Activated T-cell treated with anti-CD3 and anti-CD28 coated beads, Interleukin-2, amount 50 U/mL, for 72 hours (primary cell): Measurements from ENCODE around the gene CSNK1G2. TPM values are rescaled to one million over a fixed set of nuclear protein-coding genes. Genes with fewer than 3 reads are reported as not detected.

ENCODE experiments used
- ATAC-seq, 2 donors: fragments of 150-1000 bp; cut with Tn5 transposase; replicated peaks in 1 of 2; 2 replicates each; pipeline ENCODE4 v1.10.0; 2021; ENCODE audit warnings: moderate library complexity in 2 of 2, mild to moderate bottlenecking in 1 of 2
- DNase-seq, 2 donors: peaks; one replicate each; pipeline ENCODE4 v3.0.0; 2021 to 2022; ENCODE audit warnings: mixed read lengths in 1 of 2
- H3K27ac Mint-ChIP-seq: one replicate; pipeline ENCODE4 v1.8.0; 2022; ENCODE audit warnings: mild to moderate bottlenecking, moderate library complexity, mixed read lengths
- H3K27me3 Mint-ChIP-seq: one replicate; pipeline ENCODE4 v1.8.0; 2022; ENCODE audit warnings: low read depth, mixed read lengths
- H3K36me3 Mint-ChIP-seq, 2 donors: one replicate each; pipeline ENCODE4 v1.8.0; 2022; ENCODE audit warnings: mixed read lengths in 2 of 2, mild to moderate bottlenecking in 1 of 2; ENCODE audit not compliant: insufficient read depth in 2 of 2
- H3K4me1 Mint-ChIP-seq: one replicate; pipeline ENCODE4 v1.8.0; 2022; ENCODE audit warnings: low read depth, mixed read lengths
- H3K4me3 Mint-ChIP-seq, 2 donors: one replicate each; pipeline ENCODE4 v1.8.0; 2022; ENCODE audit warnings: mild to moderate bottlenecking in 2 of 2, mixed read lengths in 2 of 2, moderate library complexity in 2 of 2
- H3K9me3 Mint-ChIP-seq, 2 donors: one replicate each; pipeline ENCODE4 v1.8.0; 2022; ENCODE audit warnings: mixed read lengths in 2 of 2
- total RNA-seq, 2 donors: library from RNA; stranded (reverse); gene quantifications; one replicate each; pipeline ENCODE4 v1.2.3, GENCODE V29; 2022

CSNK1G2 gene
- total RNA-seq, 2 donors from 2014 or later = 63.7 to 66.5 TPM

- Mint-ChIP-seq H3K9me3 (no peaks in the 10 kb centered on the region), H3K27ac (peak overlapping the region; percentile 46), H3K27me3 (no peaks in the 10 kb centered on the region), H3K4me3 (peak overlapping the region; percentile 29 to 34), H3K4me1 (peaks cover 16% of the 10 kb centered on the region), H3K36me3 (peaks cover 0 to 4% of the 10 kb centered on the region in 2 donors)
- DNase-seq = peak; percentile 35 to 43
- peak; percentile 80 to 88 for ATAC-seq
Measured at GRCh38 chr19:1923319-1923718, 17.7 kb upstream of the CSNK1G2 start.

- Mint-ChIP-seq H3K27ac (no peak overlapping the region), H3K4me3 (no peak overlapping the region), H3K4me1 (peaks cover 18% of the 10 kb centered on the region), H3K27me3 (no peaks in the 10 kb centered on the region), H3K9me3 (no peaks in the 10 kb centered on the region), H3K36me3 (peaks cover 0 to 4% of the 10 kb centered on the region in 2 donors)
- DNase-seq = no peak
- no peak for ATAC-seq
Measured at GRCh38 chr19:1924320-1924961, 16.5 kb upstream of the CSNK1G2 start.

- Mint-ChIP-seq H3K4me1 (peaks cover 25% of the 10 kb centered on the region), H3K4me3 (no peak overlapping the region), H3K9me3 (no peaks in the 10 kb centered on the region), H3K27me3 (no peaks in the 10 kb centered on the region), H3K36me3 (peaks cover 0 to 4% of the 10 kb centered on the region in 2 donors), H3K27ac (no peak overlapping the region)
- no peak for DNase-seq
- ATAC-seq = no peak
Measured at GRCh38 chr19:1925544-1925943, 15.4 kb upstream of the CSNK1G2 start.

GRCh38 chr19:1929021-1929742 is 11.8 kb upstream of the CSNK1G2 start:
- H3K36me3 Mint-ChIP-seq = peaks cover 3 to 6% of the 10 kb centered on the region in 2 donors
- DNase-seq = peak; percentile 80 to 88
- H3K27ac Mint-ChIP-seq = peak overlapping the region; percentile 50
- H3K9me3 Mint-ChIP-seq = peaks cover 3 to 4% of the 10 kb centered on the region in 2 donors
- H3K27me3 Mint-ChIP-seq = no peaks in the 10 kb centered on the region
- H3K4me1 Mint-ChIP-seq = peaks cover 17% of the 10 kb centered on the region
- H3K4me3 Mint-ChIP-seq = peak overlapping the region; percentile 76 to 83
- ATAC-seq = peak; percentile 89 to 92

- ATAC-seq (no peak), DNase-seq (no peak)
- Mint-ChIP-seq H3K27me3 (no peaks in the 10 kb centered on the region), H3K4me3 (no peak overlapping the region), H3K4me1 (peaks cover 24% of the 10 kb centered on the region), H3K9me3 (peaks cover 6 to 7% of the 10 kb centered on the region in 2 donors), H3K27ac (no peak overlapping the region), H3K36me3 (peaks cover 6 to 8% of the 10 kb centered on the region in 2 donors)
Measured at GRCh38 chr19:1931445-1931844, 9.5 kb upstream of the CSNK1G2 start.

- Mint-ChIP-seq H3K27ac (no peak overlapping the region), H3K4me3 (no peak overlapping the region), H3K9me3 (peaks cover 6 to 7% of the 10 kb centered on the region in 2 donors), H3K27me3 (no peaks in the 10 kb centered on the region), H3K36me3 (peaks cover 8% of the 10 kb centered on the region in 2 donors), H3K4me1 (peaks cover 23% of the 10 kb centered on the region)
- DNase-seq (no peak), ATAC-seq (no peak)
Measured at GRCh38 chr19:1932395-1932794, 8.6 kb upstream of the CSNK1G2 start.

GRCh38 chr19:1933244-1933643 is 7.7 kb upstream of the CSNK1G2 start:
- peaks cover 8% of the 10 kb centered on the region in 2 donors for H3K36me3 Mint-ChIP-seq
- no peak overlapping the region for H3K27ac Mint-ChIP-seq
- DNase-seq (no peak), ATAC-seq (no peak)
- peaks cover 6 to 7% of the 10 kb centered on the region in 2 donors for H3K9me3 Mint-ChIP-seq
- H3K4me1 Mint-ChIP-seq = peaks cover 16% of the 10 kb centered on the region
- H3K27me3 Mint-ChIP-seq = no peaks in the 10 kb centered on the region
- no peak overlapping the region for H3K4me3 Mint-ChIP-seq

- Mint-ChIP-seq H3K27me3 (no peaks in the 10 kb centered on the region), H3K36me3 (peaks cover 8% of the 10 kb centered on the region in 2 donors), H3K4me3 (no peak overlapping the region), H3K27ac (no peak overlapping the region), H3K9me3 (peaks cover 6 to 7% of the 10 kb centered on the region in 2 donors), H3K4me1 (peaks cover 16% of the 10 kb centered on the region)
- no peak for ATAC-seq
- DNase-seq = no peak
Measured at GRCh38 chr19:1933942-1934341, 7.0 kb upstream of the CSNK1G2 start.

- H3K27me3 Mint-ChIP-seq = no peaks in the 10 kb centered on the region
- no peak overlapping the region for H3K27ac Mint-ChIP-seq
- DNase-seq (peak; percentile 19 to 27), ATAC-seq (peak; percentile 31 to 54)
- peaks cover 16% of the 10 kb centered on the region for H3K4me1 Mint-ChIP-seq
- no peak overlapping the region for H3K4me3 Mint-ChIP-seq
- peaks cover 6 to 7% of the 10 kb centered on the region in 2 donors for H3K9me3 Mint-ChIP-seq
- H3K36me3 Mint-ChIP-seq = peaks cover 8% of the 10 kb centered on the region in 2 donors
Measured at GRCh38 chr19:1935484-1936208, 5.3 kb upstream of the CSNK1G2 start.

GRCh38 chr19:1936430-1936829 is 4.5 kb upstream of the CSNK1G2 start:
- Mint-ChIP-seq H3K4me1 (peaks cover 16% of the 10 kb centered on the region), H3K36me3 (peaks cover 8% of the 10 kb centered on the region in 2 donors), H3K27ac (no peak overlapping the region), H3K27me3 (no peaks in the 10 kb centered on the region), H3K4me3 (no peak overlapping the region), H3K9me3 (peaks cover 6 to 7% of the 10 kb centered on the region in 2 donors)
- ATAC-seq (no peak), DNase-seq (no peak)

GRCh38 chr19:1936916-1937610 is 3.9 kb upstream of the CSNK1G2 start:
- Mint-ChIP-seq H3K4me1 (peaks cover 16% of the 10 kb centered on the region), H3K9me3 (peaks cover 4 to 5% of the 10 kb centered on the region in 2 donors), H3K27me3 (no peaks in the 10 kb centered on the region), H3K36me3 (peaks cover 8% of the 10 kb centered on the region in 2 donors), H3K4me3 (no peak overlapping the region), H3K27ac (no peak overlapping the region)
- ATAC-seq (no peak), DNase-seq (no peak)

GRCh38 chr19:1938071-1938470 is 2.9 kb upstream of the CSNK1G2 start:
- DNase-seq (no peak), ATAC-seq (no peak)
- no peak overlapping the region for H3K27ac Mint-ChIP-seq
- no peak overlapping the region for H3K4me3 Mint-ChIP-seq
- peaks cover 6 to 8% of the 10 kb centered on the region in 2 donors for H3K36me3 Mint-ChIP-seq
- peaks cover 3 to 5% of the 10 kb centered on the region in 2 donors for H3K9me3 Mint-ChIP-seq
- H3K27me3 Mint-ChIP-seq = no peaks in the 10 kb centered on the region
- H3K4me1 Mint-ChIP-seq = peaks cover 22% of the 10 kb centered on the region
